ENCODE data around the gene LDLRAP1.

LDLRAP1 gene

DNA sequence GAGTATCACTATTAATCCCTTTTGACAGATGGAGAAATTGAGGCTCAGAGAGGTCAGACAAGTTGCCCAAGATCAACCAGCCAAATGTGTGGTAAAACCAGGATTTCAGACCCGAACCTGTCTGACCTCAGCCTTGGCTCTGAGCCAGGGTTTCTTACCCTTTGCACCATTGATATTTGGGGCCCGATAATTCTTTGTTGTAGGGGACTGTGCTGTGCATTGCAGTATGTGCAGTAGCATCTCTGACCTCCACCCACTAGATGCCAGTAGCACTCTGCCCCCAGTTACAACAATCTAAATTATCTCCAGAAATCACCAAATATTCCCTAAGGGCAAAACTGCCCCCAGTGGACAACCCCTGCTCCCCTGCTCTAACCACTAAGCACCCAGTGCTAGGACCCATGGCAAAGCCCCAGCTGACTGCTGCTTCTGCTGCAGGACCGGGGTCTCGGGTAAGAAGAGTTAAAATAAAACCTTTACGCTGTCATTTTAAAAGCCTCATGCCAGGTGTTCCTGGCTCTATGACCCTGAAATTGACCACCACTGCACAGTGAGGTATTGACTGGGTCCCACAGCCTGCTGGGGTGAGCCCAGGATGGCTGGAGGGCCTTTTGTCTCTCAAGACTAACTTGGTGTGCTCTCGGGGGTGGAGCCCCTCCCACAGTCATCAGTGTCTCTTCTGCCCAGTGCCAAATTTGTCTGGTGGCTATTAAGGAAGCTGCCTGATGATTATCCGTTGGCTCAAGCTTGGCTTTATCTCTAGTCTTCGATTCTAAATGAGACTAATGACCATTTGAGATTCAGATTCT lies 67.6 kb downstream of the LDLRAP1 start:
- peak; percentile 18 for DNase-seq

GRCh38 chr1:25611843-25612242 lies 68.4 kb downstream of the LDLRAP1 start:
- no peak for DNase-seq

- no peak for DNase-seq
Observed at GRCh38 chr1:25612421-25612820, 69.0 kb downstream of the LDLRAP1 start.

DNA sequence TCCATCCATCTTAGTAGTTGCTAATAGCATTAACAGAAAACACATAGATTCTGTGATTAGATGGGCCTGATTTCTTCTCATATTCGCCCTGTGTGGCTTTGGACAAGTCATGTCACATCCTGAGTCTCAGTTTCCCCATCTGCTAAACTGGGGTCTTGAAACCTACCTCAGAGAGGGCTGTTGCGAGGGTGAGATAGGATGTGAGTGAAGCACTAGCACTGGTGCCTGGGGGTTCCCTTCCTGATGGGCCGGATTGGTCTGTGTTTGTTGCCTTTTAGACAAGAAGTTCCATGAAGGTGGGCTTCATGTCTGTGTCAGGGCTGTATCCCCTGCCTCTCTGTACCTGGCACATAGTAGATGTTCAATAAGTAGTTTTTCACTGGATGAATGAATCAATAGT lies 69.7 kb downstream of the LDLRAP1 start:
- DNase-seq = no peak

DNA sequence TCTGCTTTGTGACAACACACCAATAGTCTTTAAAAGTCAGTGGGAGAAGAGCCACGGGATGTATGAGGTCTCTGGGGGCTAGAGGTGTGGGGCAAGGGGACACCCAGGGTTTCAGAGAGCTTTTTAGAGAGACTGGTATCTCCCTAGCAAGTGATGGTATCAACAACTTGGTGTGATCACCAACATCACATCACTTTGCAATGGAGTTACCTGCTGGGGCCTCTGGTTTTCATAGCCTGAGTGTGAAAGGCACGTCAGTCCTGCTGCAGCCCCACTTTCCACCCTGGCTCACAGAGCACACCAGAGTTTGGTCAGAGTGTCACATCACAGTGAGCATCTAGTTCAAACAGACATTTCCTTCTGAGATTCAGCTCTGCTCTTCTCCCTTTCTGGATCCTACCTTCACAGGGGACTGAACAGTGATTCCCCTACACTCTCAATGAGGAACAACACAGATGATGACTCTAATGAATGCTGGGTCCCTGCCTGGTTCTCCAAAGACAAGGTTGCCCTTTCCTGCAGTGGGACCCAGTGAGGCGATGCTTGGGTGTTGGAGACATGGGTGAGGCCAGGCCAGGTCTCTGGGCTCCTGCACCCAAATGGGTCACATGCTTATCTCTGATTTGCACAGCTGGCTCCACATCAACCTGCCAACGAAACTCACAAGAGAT lies 71.2 kb downstream of the LDLRAP1 start:
- DNase-seq = no peak

- DNase-seq = no peak
Observed at GRCh38 chr1:25615172-25615541, 71.8 kb downstream of the LDLRAP1 start.

- no peak for DNase-seq
Observed at GRCh38 chr1:25615563-25616094, 72.2 kb downstream of the LDLRAP1 start.

DNA sequence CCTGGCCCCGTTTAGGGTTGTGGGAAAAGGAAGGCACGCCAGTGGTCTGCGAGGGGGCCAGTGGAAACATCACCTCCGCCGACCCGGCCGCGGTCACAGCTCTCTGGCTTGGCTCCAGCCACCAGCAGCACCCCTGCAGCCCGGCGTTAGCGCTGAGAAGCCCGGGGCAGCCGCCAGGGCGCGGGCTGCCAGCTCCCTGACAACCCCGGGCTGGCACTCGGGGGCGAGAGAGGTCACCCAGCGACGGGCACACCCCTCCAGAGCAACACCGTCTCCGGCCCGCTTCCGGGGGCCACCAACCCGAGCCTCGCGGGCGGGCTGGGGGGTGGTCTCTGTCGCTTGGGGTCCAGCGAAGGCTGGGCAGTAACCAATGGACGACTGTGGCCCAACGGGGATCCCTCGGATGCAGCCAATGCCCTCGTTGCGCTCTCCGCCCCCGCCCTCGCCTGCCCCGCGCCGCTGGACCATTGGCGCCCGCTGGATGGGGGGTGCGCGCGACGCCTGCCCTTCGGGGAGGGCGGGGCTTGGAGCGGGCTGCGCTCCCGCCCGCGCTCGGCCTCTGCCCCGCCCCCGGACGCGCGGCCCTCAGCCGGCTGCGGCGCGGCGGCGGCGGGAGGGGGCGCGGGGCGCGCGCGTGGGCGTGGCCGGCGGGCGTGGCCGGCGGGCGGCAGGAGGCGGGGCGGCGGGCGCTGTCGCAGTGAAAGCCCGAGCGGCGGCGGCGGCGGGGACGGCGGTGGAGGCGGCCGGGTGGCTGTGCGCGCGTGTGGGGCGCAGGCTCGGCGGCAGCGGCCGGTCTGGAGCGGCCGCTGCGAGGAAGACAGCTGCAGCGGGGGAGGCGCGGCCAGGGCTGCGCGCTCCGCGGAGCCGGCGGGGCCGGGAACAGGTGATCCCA lies 72.9 kb downstream of the LDLRAP1 start, which contains the start of gene MAN1C1:
TSS of gene MAN1C1 (plus strand) at position 697 of the 892 bp plus-strand sequence. CDS start 1,007 bp downstream, outside the sequence.
- DNase-seq = peak; percentile 84

- DNase-seq = no peak
Observed at GRCh38 chr1:25616987-25617624, 73.7 kb downstream of the LDLRAP1 start.

DNA sequence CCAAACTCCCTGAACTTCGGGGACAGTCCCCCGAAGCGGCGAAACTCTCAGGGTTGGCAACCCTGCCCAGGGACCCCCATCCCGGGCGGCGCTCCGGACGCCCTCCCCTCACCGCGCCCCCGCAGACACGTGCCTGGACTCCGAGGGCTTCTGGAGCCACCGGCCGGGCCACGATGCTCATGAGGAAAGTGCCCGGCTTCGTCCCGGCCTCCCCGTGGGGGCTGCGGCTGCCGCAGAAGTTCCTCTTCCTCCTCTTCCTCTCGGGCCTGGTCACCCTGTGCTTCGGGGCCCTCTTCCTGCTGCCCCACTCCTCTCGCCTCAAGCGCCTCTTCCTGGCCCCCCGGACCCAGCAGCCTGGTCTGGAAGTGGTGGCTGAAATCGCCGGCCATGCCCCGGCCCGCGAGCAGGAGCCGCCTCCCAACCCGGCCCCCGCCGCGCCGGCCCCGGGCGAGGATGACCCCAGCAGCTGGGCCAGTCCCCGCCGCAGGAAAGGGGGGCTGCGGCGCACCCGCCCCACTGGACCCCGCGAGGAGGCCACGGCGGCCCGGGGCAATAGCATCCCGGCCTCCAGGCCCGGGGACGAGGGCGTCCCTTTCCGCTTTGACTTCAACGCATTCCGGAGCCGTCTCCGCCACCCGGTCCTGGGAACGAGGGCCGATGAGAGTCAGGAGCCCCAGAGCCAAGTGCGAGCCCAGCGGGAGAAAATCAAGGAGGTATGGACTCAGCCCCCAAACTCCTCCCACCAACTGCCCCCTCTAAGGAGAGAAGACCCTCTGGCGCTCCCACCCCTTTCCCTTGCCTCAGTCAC lies 74.4 kb downstream of the LDLRAP1 start:
- no peak for DNase-seq

- no peak for DNase-seq
Observed at GRCh38 chr1:25618433-25618808, 75.0 kb downstream of the LDLRAP1 start.

Measured in HCEC 1CT (cell line).